ENCODE data around the gene INTS7.

INTS7 gene

GRCh38 chr1:212009561-212009960 is 25.8 kb downstream of the INTS7 start:
- no peaks in the 10 kb centered on the region for H4K20me1 ChIP-seq (ENCODE audit: insufficient read depth, low read length, poor library complexity, severe bottlenecking)

GRCh38 chr1:212007886-212008285 is 27.5 kb downstream of the INTS7 start:
- no peak for TF ChIP-seq CTCF (conservative IDR thresholded peaks at IDR 0.05; ENCODE audit: low read length)
- no peak for TF ChIP-seq EZH2phosphoT487 (IDR thresholded peaks at IDR 0.05; ENCODE audit: borderline replicate concordance)
- H3K36me3 ChIP-seq (ENCODE audit: insufficient read depth, low read length): peaks cover 23% of the 10 kb centered on the region; the same call in 1 of the 2 replicates

More at GRCh38 chr1:212009561-212009960, 25.8 kb downstream of the INTS7 start:
- Histone ChIP-seq H3K9me2 (replicated peaks; ENCODE audit: low read depth, low read length) (no peaks in the 10 kb centered on the region), H3K79me2 (ENCODE audit: insufficient read depth, low read length) (no peaks in the 10 kb centered on the region), H3K27me3 (ENCODE audit: insufficient read depth, low read length, poor library complexity, severe bottlenecking) (no peaks in the 10 kb centered on the region), H3K4me3 (ENCODE audit: low read length, poor library complexity, severe bottlenecking) (peak overlapping the region; percentile 33), H3K36me3 (ENCODE audit: insufficient read depth, low read length) (peaks cover 28% of the 10 kb centered on the region; the same call in 1 of the 2 replicates), H2AFZ (ENCODE audit: low read length) (no peak overlapping the region), H3K9me3 (ENCODE audit: insufficient read depth, low read depth, low read length) (no peaks in the 10 kb centered on the region), H3F3A (ENCODE audit: low read depth) (peaks cover 18% of the 10 kb centered on the region; the same call in 1 of the 2 replicates), H3K4me2 (ENCODE audit: low read depth, low read length, poor library complexity, severe bottlenecking) (peak overlapping the region; percentile 58), H3K9ac (ENCODE audit: low read depth, low read length, poor library complexity, severe bottlenecking) (no peak overlapping the region), H3K4me1 (ENCODE audit: insufficient read depth, low read length, poor library complexity, severe bottlenecking) (peaks cover 32% of the 10 kb centered on the region)
- TF ChIP-seq EZH2phosphoT487 (IDR thresholded peaks at IDR 0.05; ENCODE audit: borderline replicate concordance) (no peak), CTCF (conservative IDR thresholded peaks at IDR 0.05; ENCODE audit: low read length) (no peak)

GRCh38 chr1:212007178-212007577 is 28.2 kb downstream of the INTS7 start:
- peaks cover 32% of the 10 kb centered on the region for H3K4me1 ChIP-seq (ENCODE audit: insufficient read depth, low read length, poor library complexity, severe bottlenecking)
- H3F3A ChIP-seq (ENCODE audit: low read depth): peaks cover 18% of the 10 kb centered on the region; the same call in 1 of the 2 replicates
- H3K4me3 ChIP-seq (ENCODE audit: low read length, poor library complexity, severe bottlenecking): no peak overlapping the region
- H4K20me1 ChIP-seq (ENCODE audit: insufficient read depth, low read length, poor library complexity, severe bottlenecking): no peaks in the 10 kb centered on the region
- H3K9me2 ChIP-seq (replicated peaks; ENCODE audit: low read depth, low read length): no peaks in the 10 kb centered on the region
- H2AFZ ChIP-seq (ENCODE audit: low read length): no peak overlapping the region
- TF ChIP-seq EZH2phosphoT487 (IDR thresholded peaks at IDR 0.05; ENCODE audit: borderline replicate concordance) (no peak), CTCF (conservative IDR thresholded peaks at IDR 0.05; ENCODE audit: low read length) (no peak)
- no peak overlapping the region for H3K4me2 ChIP-seq (ENCODE audit: low read depth, low read length, poor library complexity, severe bottlenecking)
- no peaks in the 10 kb centered on the region for H3K9me3 ChIP-seq (ENCODE audit: insufficient read depth, low read depth, low read length)
- H3K27me3 ChIP-seq (ENCODE audit: insufficient read depth, low read length, poor library complexity, severe bottlenecking): no peaks in the 10 kb centered on the region
- no peaks in the 10 kb centered on the region for H3K79me2 ChIP-seq (ENCODE audit: insufficient read depth, low read length)
- no peak overlapping the region for H3K9ac ChIP-seq (ENCODE audit: low read depth, low read length, poor library complexity, severe bottlenecking)
- H3K36me3 ChIP-seq (ENCODE audit: insufficient read depth, low read length): peaks cover 28% of the 10 kb centered on the region; the same call in 1 of the 2 replicates

More at GRCh38 chr1:212007886-212008285, 27.5 kb downstream of the INTS7 start:
- no peaks in the 10 kb centered on the region for H3K79me2 ChIP-seq (ENCODE audit: insufficient read depth, low read length)
- H3K9me3 ChIP-seq (ENCODE audit: insufficient read depth, low read depth, low read length): no peaks in the 10 kb centered on the region
- H2AFZ ChIP-seq (ENCODE audit: low read length): no peak overlapping the region
- no peak overlapping the region for H3K4me3 ChIP-seq (ENCODE audit: low read length, poor library complexity, severe bottlenecking)
- H3K9ac ChIP-seq (ENCODE audit: low read depth, low read length, poor library complexity, severe bottlenecking): no peak overlapping the region
- no peak overlapping the region for H3K4me2 ChIP-seq (ENCODE audit: low read depth, low read length, poor library complexity, severe bottlenecking)
- peaks cover 32% of the 10 kb centered on the region for H3K4me1 ChIP-seq (ENCODE audit: insufficient read depth, low read length, poor library complexity, severe bottlenecking)
- H3F3A ChIP-seq (ENCODE audit: low read depth): peaks cover 18% of the 10 kb centered on the region; the same call in 1 of the 2 replicates
- no peaks in the 10 kb centered on the region for H3K9me2 ChIP-seq (replicated peaks; ENCODE audit: low read depth, low read length)
- H4K20me1 ChIP-seq (ENCODE audit: insufficient read depth, low read length, poor library complexity, severe bottlenecking): no peaks in the 10 kb centered on the region
- H3K27me3 ChIP-seq (ENCODE audit: insufficient read depth, low read length, poor library complexity, severe bottlenecking): no peaks in the 10 kb centered on the region
